ENCODE measurements around the gene GCFC2. TPM values are rescaled to one million over a fixed set of nuclear protein-coding genes. Genes with fewer than 3 reads are reported as not detected.

The GCFC2 gene
- total and polyA plus RNA-seq, 2 donors from 2014 or later = 26.7 to 27.3 TPM

DNA sequence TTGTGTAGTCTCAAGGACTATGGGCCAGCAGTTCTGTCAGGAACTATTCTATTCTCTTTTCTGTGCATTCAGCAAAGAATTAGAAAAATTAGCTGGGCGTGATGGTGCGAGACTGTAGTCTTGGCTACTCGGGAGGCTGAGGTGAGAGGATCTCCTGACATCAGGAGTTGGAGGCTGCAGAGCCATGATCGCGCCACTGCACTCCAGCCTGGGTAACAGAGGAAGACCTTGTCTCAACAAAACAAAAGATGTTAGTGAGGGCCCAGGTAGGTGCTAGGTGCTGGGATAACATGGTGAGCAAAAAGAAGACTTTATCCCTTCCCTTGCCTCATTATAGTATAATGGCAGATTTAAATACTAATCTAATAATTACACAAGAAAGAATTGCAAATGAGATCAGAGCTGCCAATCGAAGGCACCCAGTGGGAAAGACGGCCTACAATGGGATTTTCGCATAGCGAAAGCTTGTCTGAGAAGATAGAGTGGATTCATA lies 64.6 kb downstream of the GCFC2 start:
- intact Hi-C loops (cut with DNase I) = no loop called here
- Histone ChIP-seq H3K9me3 (ENCODE audit: control insufficient read depth in 2 of 3, insufficient read depth in 1 of 3, low read length in 3 of 3) (no peaks in the 10 kb centered on the region), H3K4me1 (ENCODE audit: control insufficient read depth in 2 of 3, insufficient read depth in 2 of 3, low read depth in 1 of 3, low read length in 3 of 3) (peaks cover 0 to 8% (median under 1%) of the 10 kb centered on the region in 3 donors), H3K4me3 (ENCODE audit: low read length in 3 of 3) (peak overlapping the region; percentile 80 to 88 (median 82)), H3K36me3 (ENCODE audit: control insufficient read depth in 2 of 3, insufficient read depth in 3 of 3, low read length in 3 of 3) (peaks cover 0 to 8% (median 7%) of the 10 kb centered on the region in 3 donors), H3K27ac (ENCODE audit: low read depth in 2 of 2, low read length in 2 of 2) (peak overlapping the region; percentile 71 to 81), H3K9ac (ENCODE audit: low read length in 3 of 3) (peak overlapping the region; percentile 76 to 91 (median 80)), H3K27me3 (ENCODE audit: control insufficient read depth, insufficient read depth, low read length) (no peaks in the 10 kb centered on the region)
- TF ChIP-seq, protein P1, sequence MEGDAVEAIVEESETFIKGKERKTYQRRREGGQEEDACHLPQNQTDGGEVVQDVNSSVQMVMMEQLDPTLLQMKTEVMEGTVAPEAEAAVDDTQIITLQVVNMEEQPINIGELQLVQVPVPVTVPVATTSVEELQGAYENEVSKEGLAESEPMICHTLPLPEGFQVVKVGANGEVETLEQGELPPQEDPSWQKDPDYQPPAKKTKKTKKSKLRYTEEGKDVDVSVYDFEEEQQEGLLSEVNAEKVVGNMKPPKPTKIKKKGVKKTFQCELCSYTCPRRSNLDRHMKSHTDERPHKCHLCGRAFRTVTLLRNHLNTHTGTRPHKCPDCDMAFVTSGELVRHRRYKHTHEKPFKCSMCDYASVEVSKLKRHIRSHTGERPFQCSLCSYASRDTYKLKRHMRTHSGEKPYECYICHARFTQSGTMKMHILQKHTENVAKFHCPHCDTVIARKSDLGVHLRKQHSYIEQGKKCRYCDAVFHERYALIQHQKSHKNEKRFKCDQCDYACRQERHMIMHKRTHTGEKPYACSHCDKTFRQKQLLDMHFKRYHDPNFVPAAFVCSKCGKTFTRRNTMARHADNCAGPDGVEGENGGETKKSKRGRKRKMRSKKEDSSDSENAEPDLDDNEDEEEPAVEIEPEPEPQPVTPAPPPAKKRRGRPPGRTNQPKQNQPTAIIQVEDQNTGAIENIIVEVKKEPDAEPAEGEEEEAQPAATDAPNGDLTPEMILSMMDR (IDR thresholded peaks at IDR 0.05; ENCODE audit: borderline replicate concordance, extremely low read depth, insufficient read depth) = no peak
- no peak for DNase-seq
- FAIRE-seq = no peak

DNA sequence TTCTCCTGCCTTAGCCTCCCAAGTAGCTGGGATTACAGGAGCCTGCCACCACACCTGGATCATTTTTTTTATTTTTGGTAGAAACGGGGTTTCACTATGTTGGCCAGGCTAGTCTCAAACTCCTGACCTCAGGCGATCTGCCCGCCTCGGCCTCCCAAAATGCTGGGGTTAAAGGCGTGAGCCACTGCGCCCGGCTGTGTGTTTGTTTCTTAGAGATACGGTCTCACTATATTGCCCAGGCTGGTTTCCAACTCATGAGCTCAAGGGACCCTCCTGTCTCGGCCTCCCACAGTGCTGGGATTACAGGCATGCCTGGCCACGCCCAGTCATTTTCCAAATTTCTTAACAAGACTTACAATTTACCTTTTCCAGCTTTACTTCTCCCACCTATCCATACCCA lies 65.1 kb downstream of the GCFC2 start:
- DNase-seq = peak in 1 of 5 donors; percentile 49
- Histone ChIP-seq H3K9ac (ENCODE audit: low read length in 3 of 3) (no peak overlapping the region), H3K9me3 (ENCODE audit: control insufficient read depth in 2 of 3, insufficient read depth in 1 of 3, low read length in 3 of 3) (no peaks in the 10 kb centered on the region), H3K4me3 (ENCODE audit: low read length in 3 of 3) (peak overlapping the region in 1 of 3 donors; percentile 88), H3K36me3 (ENCODE audit: control insufficient read depth in 2 of 3, insufficient read depth in 3 of 3, low read length in 3 of 3) (peaks cover 0 to 3% (median 3%) of the 10 kb centered on the region in 3 donors), H3K27me3 (ENCODE audit: control insufficient read depth, insufficient read depth, low read length) (no peaks in the 10 kb centered on the region), H3K4me1 (ENCODE audit: control insufficient read depth in 2 of 3, insufficient read depth in 2 of 3, low read depth in 1 of 3, low read length in 3 of 3) (peaks cover 0 to 8% (median 6%) of the 10 kb centered on the region in 3 donors), H3K27ac (ENCODE audit: low read depth in 2 of 2, low read length in 2 of 2) (no peak overlapping the region)
- intact Hi-C loops (cut with DNase I) = no loop called here
- no peak for FAIRE-seq
- TF ChIP-seq, protein P1 (IDR thresholded peaks at IDR 0.05; ENCODE audit: borderline replicate concordance, extremely low read depth, insufficient read depth) = no peak

DNA sequence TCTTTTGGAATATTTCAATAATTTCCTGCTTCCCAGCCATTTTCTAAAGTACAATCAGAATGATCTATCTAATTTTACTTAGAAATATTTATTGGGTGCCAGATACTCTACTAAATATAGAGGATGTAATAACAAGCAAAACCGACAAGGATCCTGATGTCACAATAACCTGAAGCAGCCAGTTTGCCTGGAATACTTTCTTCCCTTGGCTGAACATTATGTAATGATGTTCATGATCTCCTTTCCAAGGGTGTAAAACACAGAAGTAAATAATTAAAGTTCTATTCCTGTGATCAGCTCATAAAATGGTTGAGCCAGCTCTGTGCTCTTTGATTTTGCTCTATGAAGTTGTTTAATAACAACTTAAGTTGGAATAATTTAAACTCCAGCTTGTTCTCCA lies 66.7 kb downstream of the GCFC2 start:
- TF ChIP-seq, protein P1 (IDR thresholded peaks at IDR 0.05; ENCODE audit: borderline replicate concordance, extremely low read depth, insufficient read depth) = no peak
- no peaks in the 10 kb centered on the region for H3K36me3 ChIP-seq (ENCODE audit: control insufficient read depth in 2 of 3, insufficient read depth in 3 of 3, low read length in 3 of 3)
- no peaks in the 10 kb centered on the region for H3K9me3 ChIP-seq (ENCODE audit: control insufficient read depth in 2 of 3, insufficient read depth in 1 of 3, low read length in 3 of 3)
- no peaks in the 10 kb centered on the region for H3K27me3 ChIP-seq (ENCODE audit: control insufficient read depth, insufficient read depth, low read length)
- intact Hi-C loops (cut with DNase I) = no loop called here
- H3K4me3 ChIP-seq (ENCODE audit: low read length in 3 of 3) = no peak overlapping the region
- H3K4me1 ChIP-seq (ENCODE audit: control insufficient read depth in 2 of 3, insufficient read depth in 2 of 3, low read depth in 1 of 3, low read length in 3 of 3) = peaks cover 0 to 8% (median 6%) of the 10 kb centered on the region in 3 donors
- no peak overlapping the region for H3K9ac ChIP-seq (ENCODE audit: low read length in 3 of 3)
- no peak for FAIRE-seq
- no peak for DNase-seq
- no peak overlapping the region for H3K27ac ChIP-seq (ENCODE audit: low read depth in 2 of 2, low read length in 2 of 2)

DNA sequence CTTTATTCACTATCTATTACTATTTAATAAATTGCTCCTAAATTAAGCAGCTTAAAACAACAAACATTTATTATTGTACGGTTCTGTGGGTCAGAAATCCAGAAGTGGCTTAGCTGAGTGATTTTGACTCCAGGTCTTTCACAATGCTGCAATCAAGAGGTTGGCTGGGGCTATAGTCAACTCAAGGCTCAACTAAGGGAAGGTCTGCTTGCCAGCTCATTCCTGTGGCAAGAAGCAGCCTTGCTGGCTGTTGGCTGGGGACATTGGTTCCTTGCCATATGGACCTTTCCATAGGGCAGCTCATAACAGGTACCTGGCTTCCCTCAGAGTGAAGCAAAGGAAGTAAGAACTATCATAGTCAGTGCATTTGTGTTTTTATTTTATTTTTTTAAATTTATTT lies 69.1 kb downstream of the GCFC2 start:
- intact Hi-C loops (cut with DNase I) = no loop called here
- H3K9me3 ChIP-seq (ENCODE audit: control insufficient read depth in 2 of 3, insufficient read depth in 1 of 3, low read length in 3 of 3) = no peaks in the 10 kb centered on the region
- FAIRE-seq (no peak), DNase-seq (no peak)
- H3K36me3 ChIP-seq (ENCODE audit: control insufficient read depth in 2 of 3, insufficient read depth in 3 of 3, low read length in 3 of 3) = no peaks in the 10 kb centered on the region
- no peak overlapping the region for H3K4me3 ChIP-seq (ENCODE audit: low read length in 3 of 3)
- H3K9ac ChIP-seq (ENCODE audit: low read length in 3 of 3) = no peak overlapping the region
- TF ChIP-seq, protein P1 (IDR thresholded peaks at IDR 0.05; ENCODE audit: borderline replicate concordance, extremely low read depth, insufficient read depth) = no peak
- peaks cover 0 to 6% (median 0%) of the 10 kb centered on the region in 3 donors for H3K4me1 ChIP-seq (ENCODE audit: control insufficient read depth in 2 of 3, insufficient read depth in 2 of 3, low read depth in 1 of 3, low read length in 3 of 3)
- H3K27me3 ChIP-seq (ENCODE audit: control insufficient read depth, insufficient read depth, low read length) = no peaks in the 10 kb centered on the region
- H3K27ac ChIP-seq (ENCODE audit: low read depth in 2 of 2, low read length in 2 of 2) = no peak overlapping the region

Measured in kidney (tissue), 14 donors.